Gastrocnemius medialis (tissue), 4 donors: ENCODE measurements around the gene MED12L. TPM values are rescaled to one million over a fixed set of nuclear protein-coding genes. Genes with fewer than 3 reads are reported as not detected.

Experiments
- ATAC-seq, 2 donors: fragments of 150-250 bp; one replicate each; pipeline ENCODE4 v1.9.1; 2016
- DNase-seq, 2 donors: peaks; one replicate each; pipeline ENCODE4 v3.0.0-alpha.2; 2019
- H3K27ac ChIP-seq, 4 donors: fragments of 200-600 bp; sonication (generic); 1 replicate in 1 of 4; 2 replicates in 3 of 4; pipeline ENCODE4 v1.5.1; 2016 to 2018; ENCODE audit warnings: mild to moderate bottlenecking in 2 of 4, moderate library complexity in 1 of 4
- H3K27me3 ChIP-seq, 3 donors: fragments of 200-600 bp; sonication (generic) in 2 of 3; 1 replicate in 1 of 3; 2 replicates in 2 of 3; pipeline versions ENCODE4 v1.5.1 to v1.6.0; 2016 to 2019; ENCODE audit warnings: mild to moderate bottlenecking in 1 of 3, moderate library complexity in 1 of 3
- H3K36me3 ChIP-seq, 2 donors: fragments of 200-600 bp; sonication (generic) in 1 of 2; one replicate each; pipeline ENCODE4 v1.5.1; 2017 to 2018
- H3K4me1 ChIP-seq, 2 donors: fragments of 200-600 bp; sonication (generic) in 1 of 2; one replicate each; pipeline ENCODE4 v1.5.1; 2016 to 2017; ENCODE audit warnings: mild to moderate bottlenecking in 2 of 2
- H3K4me3 ChIP-seq, 4 donors: fragments of 200-600 bp; sonication (generic) in 3 of 4; 1 replicate in 1 of 4; 2 replicates in 3 of 4; pipeline ENCODE4 v1.5.1; 2016 to 2019; ENCODE audit warnings: mild to moderate bottlenecking in 2 of 4
- H3K9me3 ChIP-seq, 3 donors: fragments of 200-600 bp; sonication (generic) in 2 of 3; 1 replicate in 1 of 3; 2 replicates in 2 of 3; pipeline ENCODE4 v1.5.1; 2016 to 2019
- POLR2A ChIP-seq, 2 donors: fragments of 450-650 bp; IDR thresholded peaks; one replicate each; pipeline ENCODE4 v1.6.1; 2017; ENCODE audit warnings: antibody characterized with exemption in 2 of 2, mild to moderate bottlenecking in 2 of 2, moderate library complexity in 2 of 2
- in situ Hi-C, 4 donors: fragments of 200-750 bp; cut with MboI; loops; one replicate each; pipeline versions ENCODE4 v1.15.0 to v1.8.0; 2017; ENCODE audit warnings: low sequenced_read_pairs in 4 of 4
- intact Hi-C: fragments of 100-400 bp; cut with DNase I; formaldehyde crosslinking; loops from one replicate; pipeline ENCODE4 v1.15.1; 2023; ENCODE audit warnings: low total_unique reads
- total RNA-seq, 4 donors: library from RNA; depleted of rRNA; stranded (reverse); fragments of >200 nt; gene quantifications; one replicate each; pipeline versions ENCODE4 v1.1.0 to v1.2.3, GENCODE V29; 2016
- TF ChIP-seq, protein P1 (sequence below), 5 experiments: fragments of 450-650 bp in 3 of 5; fragments of 200-600 bp in 2 of 5; sonication (generic) in 2 of 5; IDR thresholded peaks in 4 of 5; conservative IDR thresholded peaks in 1 of 5; 1 replicate in 4 of 5; 2 replicates in 1 of 5; pipeline ENCODE4 v1.5.1; 2016 to 2019; ENCODE audit warnings: antibody characterized with exemption in 5 of 5, mild to moderate bottlenecking in 3 of 5, moderate library complexity in 3 of 5

Gene MED12L
- total RNA-seq, 4 donors from 2014 or later = 0.05 to 1.2 (median 0.10) TPM

DNA sequence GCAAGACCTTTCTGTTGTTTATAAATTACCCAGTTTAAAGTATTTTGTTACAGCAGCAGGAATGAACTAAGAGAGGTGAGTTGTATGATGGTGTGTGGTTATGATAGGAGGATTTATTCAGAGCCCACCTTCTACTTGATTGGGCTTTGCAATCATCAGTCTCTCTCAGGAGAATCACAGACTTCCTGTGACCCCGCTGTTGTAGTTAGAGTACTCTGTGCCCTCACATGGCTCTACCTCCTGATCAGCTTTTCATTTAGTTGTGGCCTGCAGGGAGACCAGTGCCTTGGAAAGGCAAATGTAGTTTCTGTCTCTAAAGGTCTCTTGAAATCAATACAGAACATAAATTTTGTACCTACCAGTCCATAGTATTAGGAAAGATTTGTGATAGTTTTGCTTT, 200.5 kb downstream of the MED12L start:
- ATAC-seq (no peak), DNase-seq (no peak)
- Histone ChIP-seq H3K36me3 (no peaks in the 10 kb centered on the region), H3K27me3 (no peaks in the 10 kb centered on the region), H3K9me3 (no peaks in the 10 kb centered on the region), H3K27ac (no peak overlapping the region), H3K4me3 (no peak overlapping the region), H3K4me1 (no peaks in the 10 kb centered on the region)
- in situ Hi-C loops (loop anchor here in 1 of 4 donors (10.0 kb wide), 1 partner anchor 61 kb away; no protein-coding TSS in a partner anchor), intact Hi-C loops (no loop called here)
- TF ChIP-seq, protein P1, sequence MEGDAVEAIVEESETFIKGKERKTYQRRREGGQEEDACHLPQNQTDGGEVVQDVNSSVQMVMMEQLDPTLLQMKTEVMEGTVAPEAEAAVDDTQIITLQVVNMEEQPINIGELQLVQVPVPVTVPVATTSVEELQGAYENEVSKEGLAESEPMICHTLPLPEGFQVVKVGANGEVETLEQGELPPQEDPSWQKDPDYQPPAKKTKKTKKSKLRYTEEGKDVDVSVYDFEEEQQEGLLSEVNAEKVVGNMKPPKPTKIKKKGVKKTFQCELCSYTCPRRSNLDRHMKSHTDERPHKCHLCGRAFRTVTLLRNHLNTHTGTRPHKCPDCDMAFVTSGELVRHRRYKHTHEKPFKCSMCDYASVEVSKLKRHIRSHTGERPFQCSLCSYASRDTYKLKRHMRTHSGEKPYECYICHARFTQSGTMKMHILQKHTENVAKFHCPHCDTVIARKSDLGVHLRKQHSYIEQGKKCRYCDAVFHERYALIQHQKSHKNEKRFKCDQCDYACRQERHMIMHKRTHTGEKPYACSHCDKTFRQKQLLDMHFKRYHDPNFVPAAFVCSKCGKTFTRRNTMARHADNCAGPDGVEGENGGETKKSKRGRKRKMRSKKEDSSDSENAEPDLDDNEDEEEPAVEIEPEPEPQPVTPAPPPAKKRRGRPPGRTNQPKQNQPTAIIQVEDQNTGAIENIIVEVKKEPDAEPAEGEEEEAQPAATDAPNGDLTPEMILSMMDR (IDR thresholded peaks at IDR 0.05 in 4 of 5, conservative IDR thresholded peaks at IDR 0.05 in 1 of 5) = no peak
- no peak for TF ChIP-seq POLR2A (IDR thresholded peaks at IDR 0.05)

DNA sequence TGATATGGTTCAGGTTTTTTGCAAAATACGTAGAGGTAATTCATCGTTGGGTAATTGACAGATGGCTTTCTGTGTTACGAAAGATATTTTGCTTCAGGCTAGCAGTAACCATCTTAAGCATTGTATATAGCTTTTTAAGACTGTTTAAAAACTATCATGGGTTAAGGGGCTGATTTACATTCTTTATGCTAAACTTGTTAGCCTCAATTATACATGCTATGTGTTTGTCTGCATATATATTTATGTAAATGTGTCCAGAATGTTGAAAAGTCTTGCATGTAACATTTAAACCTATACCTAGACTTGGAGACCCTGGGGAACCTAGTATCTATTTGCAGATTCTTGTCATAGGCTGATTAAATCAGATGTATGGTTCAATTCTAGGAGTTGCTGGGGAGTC, 204.0 kb downstream of the MED12L start:
- no peak overlapping the region for H3K27ac ChIP-seq
- no peaks in the 10 kb centered on the region for H3K9me3 ChIP-seq
- no peaks in the 10 kb centered on the region for H3K27me3 ChIP-seq
- H3K4me1 ChIP-seq = no peaks in the 10 kb centered on the region
- intact Hi-C loops (no loop called here), in situ Hi-C loops (loop anchor here in 1 of 4 donors (10.0 kb wide), 1 partner anchor 65 kb away; no protein-coding TSS in a partner anchor)
- TF ChIP-seq, protein P1 (IDR thresholded peaks at IDR 0.05 in 4 of 5, conservative IDR thresholded peaks at IDR 0.05 in 1 of 5) = no peak
- no peak for TF ChIP-seq POLR2A (IDR thresholded peaks at IDR 0.05)
- H3K36me3 ChIP-seq = no peaks in the 10 kb centered on the region
- no peak overlapping the region for H3K4me3 ChIP-seq
- DNase-seq (no peak), ATAC-seq (no peak)

DNA sequence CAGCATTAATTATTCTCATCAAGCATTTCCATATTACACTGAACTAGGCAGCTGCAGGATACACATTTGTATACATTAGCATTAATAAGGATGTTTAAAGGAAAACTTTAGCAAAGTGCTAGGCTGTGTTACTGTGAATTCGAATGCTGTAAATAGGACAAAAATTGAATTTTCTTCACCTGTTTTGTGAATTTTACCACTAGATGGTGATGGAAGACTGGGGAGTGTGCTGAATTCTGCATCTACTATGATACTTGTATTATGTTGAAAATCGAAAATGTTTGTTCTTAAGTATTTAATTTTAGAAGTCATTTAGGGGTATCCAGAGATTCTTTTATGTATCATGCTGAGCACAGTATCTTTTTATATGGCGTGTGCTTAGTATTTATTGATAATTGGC, 205.2 kb downstream of the MED12L start:
- ATAC-seq (no peak), DNase-seq (no peak)
- Histone ChIP-seq H3K4me1 (no peaks in the 10 kb centered on the region), H3K9me3 (no peaks in the 10 kb centered on the region), H3K4me3 (no peak overlapping the region), H3K27me3 (no peaks in the 10 kb centered on the region), H3K27ac (no peak overlapping the region), H3K36me3 (no peaks in the 10 kb centered on the region)
- intact Hi-C loops (no loop called here), in situ Hi-C loops (no loop called here)
- no peak for TF ChIP-seq POLR2A (IDR thresholded peaks at IDR 0.05)
- TF ChIP-seq, protein P1 (IDR thresholded peaks at IDR 0.05 in 4 of 5, conservative IDR thresholded peaks at IDR 0.05 in 1 of 5) = no peak

DNA sequence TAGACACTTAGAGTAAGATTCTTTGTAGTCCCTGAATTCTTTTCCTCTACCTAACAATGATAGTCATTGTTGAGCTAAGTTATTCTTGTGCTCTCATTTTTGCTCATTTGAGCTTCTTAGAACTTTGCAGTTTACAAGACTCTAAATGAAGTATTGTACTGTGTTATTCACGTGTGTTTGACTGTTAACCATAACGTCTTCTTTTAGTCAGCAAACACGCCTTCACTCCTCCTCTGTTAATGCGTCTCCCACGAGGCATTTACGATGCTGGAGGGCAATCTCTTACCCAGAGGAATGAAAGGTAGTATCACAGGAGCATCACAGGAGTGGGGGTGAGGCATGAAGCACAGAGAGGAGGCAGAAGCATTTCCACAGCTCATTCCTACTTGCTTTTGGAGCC, 207.7 kb downstream of the MED12L start:
- ATAC-seq = no peak
- no peaks in the 10 kb centered on the region for H3K36me3 ChIP-seq
- H3K27me3 ChIP-seq = no peaks in the 10 kb centered on the region
- in situ Hi-C loops = no loop called here
- H3K4me1 ChIP-seq = no peaks in the 10 kb centered on the region
- H3K4me3 ChIP-seq = no peak overlapping the region
- no peak for DNase-seq
- intact Hi-C loops = no loop called here
- TF ChIP-seq, protein P1 (IDR thresholded peaks at IDR 0.05 in 4 of 5, conservative IDR thresholded peaks at IDR 0.05 in 1 of 5) = no peak
- no peak for TF ChIP-seq POLR2A (IDR thresholded peaks at IDR 0.05)
- H3K27ac ChIP-seq = no peak overlapping the region
- H3K9me3 ChIP-seq = no peaks in the 10 kb centered on the region

DNA sequence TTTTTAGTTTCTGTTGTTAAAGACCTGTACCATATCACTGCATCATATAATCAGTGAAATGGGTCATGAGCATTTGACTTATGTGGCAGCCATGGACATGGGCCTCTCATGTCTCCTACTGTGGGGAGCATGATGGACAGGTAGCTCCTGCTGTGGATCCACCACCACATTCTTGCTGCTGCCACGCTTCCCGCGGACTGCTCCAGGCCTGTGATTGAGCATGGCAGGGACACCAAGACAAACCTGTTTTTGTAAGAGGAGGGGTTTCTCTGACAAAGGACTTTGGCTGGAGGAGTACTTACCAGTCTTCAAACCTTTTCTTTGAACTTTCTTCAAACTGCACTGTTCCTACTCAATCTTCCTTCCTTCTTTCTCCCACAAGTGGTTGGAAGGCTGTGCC, 210.8 kb downstream of the MED12L start:
- intact Hi-C loops = no loop called here
- DNase-seq (no peak), ATAC-seq (no peak)
- no peak overlapping the region for H3K4me3 ChIP-seq
- TF ChIP-seq, protein P1 (IDR thresholded peaks at IDR 0.05 in 4 of 5, conservative IDR thresholded peaks at IDR 0.05 in 1 of 5) = no peak
- TF ChIP-seq POLR2A (IDR thresholded peaks at IDR 0.05) = no peak
- H3K36me3 ChIP-seq = no peaks in the 10 kb centered on the region
- no peak overlapping the region for H3K27ac ChIP-seq
- no peaks in the 10 kb centered on the region for H3K4me1 ChIP-seq
- H3K27me3 ChIP-seq = no peaks in the 10 kb centered on the region
- in situ Hi-C loops = no loop called here
- H3K9me3 ChIP-seq = no peaks in the 10 kb centered on the region
